Neuronal stem cell (in vitro differentiated cells): ENCODE data around the gene ARHGAP21.

Experiments
- DNase-seq: peaks from one replicate; pipeline ENCODE4 v3.0.0-alpha.2; 2013; ENCODE audit warnings: low spot score
- H2AFZ ChIP-seq: one replicate; pipeline ENCODE4 v1.6.1; 2013; ENCODE audit warnings: mild to moderate bottlenecking, low read length, inconsistent platforms
- H2AK5ac ChIP-seq: 2 replicates; pipeline ENCODE4 v1.6.1; 2013; ENCODE audit warnings: low read depth, mild to moderate bottlenecking, inconsistent platforms, low read length, moderate library complexity, mixed read lengths
- H2BK120ac ChIP-seq: 2 replicates; pipeline ENCODE4 v1.6.1; 2013; ENCODE audit warnings: low read depth, mild to moderate bottlenecking, inconsistent platforms, low read length, moderate library complexity, mixed read lengths
- H2BK12ac ChIP-seq: one replicate; pipeline ENCODE4 v1.6.1; 2013; ENCODE audit warnings: low read length, inconsistent platforms
- H2BK15ac ChIP-seq: 2 replicates; pipeline ENCODE4 v1.6.1; 2013; ENCODE audit warnings: mild to moderate bottlenecking, low read length, inconsistent platforms, mixed read lengths
- H2BK5ac ChIP-seq: one replicate; pipeline ENCODE4 v1.6.1; 2013; ENCODE audit warnings: inconsistent platforms, mild to moderate bottlenecking, low read length, moderate library complexity
- H3K14ac ChIP-seq: one replicate; pipeline ENCODE4 v1.6.1; 2013; ENCODE audit warnings: low read length, inconsistent platforms
- H3K18ac ChIP-seq: 2 replicates; pipeline ENCODE4 v1.6.1; 2013; ENCODE audit warnings: low read length, inconsistent platforms
- H3K23ac ChIP-seq: 2 replicates; pipeline ENCODE4 v1.6.1; 2013; ENCODE audit warnings: low read depth, mild to moderate bottlenecking, mixed read lengths, low read length, inconsistent platforms; ENCODE audit not compliant: poor library complexity
- H3K27ac ChIP-seq: replicated peaks from 3 replicates; pipeline ENCODE4 v1.5.1; 2013; ENCODE audit warnings: low read length, inconsistent platforms
- H3K27me3 ChIP-seq, 3 experiments: 2 replicates each; pipeline ENCODE4 v1.6.1; 2013; ENCODE audit warnings: low read length in 3 of 3, mild to moderate bottlenecking in 2 of 3, inconsistent platforms in 1 of 3, low read depth in 1 of 3, mixed read lengths in 1 of 3, moderate library complexity in 1 of 3; ENCODE audit not compliant: control insufficient read depth in 3 of 3, insufficient read depth in 3 of 3
- H3K36me3 ChIP-seq, 2 donors: replicated peaks in 1 of 2; 2 replicates each; pipeline ENCODE4 v1.6.1; 2013; ENCODE audit warnings: low read length in 2 of 2; ENCODE audit not compliant: control insufficient read depth in 2 of 2, insufficient read depth in 2 of 2
- H3K4ac ChIP-seq: 2 replicates; pipeline ENCODE4 v1.6.1; 2013; ENCODE audit warnings: inconsistent platforms, mild to moderate bottlenecking, low read length, moderate library complexity
- H3K4me1 ChIP-seq, 2 donors: 1 replicate in 1 of 2; 2 replicates in 1 of 2; pipeline ENCODE4 v1.6.1; 2013; ENCODE audit warnings: low read length in 2 of 2, low read depth in 1 of 2; ENCODE audit not compliant: control insufficient read depth in 2 of 2, insufficient read depth in 1 of 2
- H3K4me2 ChIP-seq: one replicate; pipeline ENCODE4 v1.6.1; 2013; ENCODE audit warnings: mild to moderate bottlenecking, low read length, inconsistent platforms; ENCODE audit not compliant: insufficient read depth, poor library complexity, severe bottlenecking
- H3K4me3 ChIP-seq, 2 donors: 2 replicates each; pipeline ENCODE4 v1.5.1; 2013; ENCODE audit warnings: low read length in 2 of 2, mild to moderate bottlenecking in 2 of 2, inconsistent platforms in 1 of 2, moderate library complexity in 1 of 2
- H3K79me1 ChIP-seq: one replicate; pipeline ENCODE4 v1.6.1; 2013; ENCODE audit warnings: low read depth, mild to moderate bottlenecking, inconsistent platforms, low read length, moderate library complexity
- H3K9ac ChIP-seq: one replicate; pipeline ENCODE4 v1.6.1; 2013; ENCODE audit warnings: mild to moderate bottlenecking, low read depth, low read length, inconsistent platforms; ENCODE audit not compliant: poor library complexity
- H3K9me3 ChIP-seq, 2 donors: replicated peaks in 1 of 2; 2 replicates each; pipeline versions ENCODE3 to v1.6.1; 2013; ENCODE audit warnings: low read length in 2 of 2, mild to moderate bottlenecking in 2 of 2, inconsistent platforms in 1 of 2, low read depth in 1 of 2, mixed read lengths in 1 of 2, moderate library complexity in 1 of 2; ENCODE audit not compliant: control insufficient read depth in 2 of 2, insufficient read depth in 1 of 2
- H4K8ac ChIP-seq: one replicate; pipeline ENCODE4 v1.6.1; 2013; ENCODE audit warnings: low read depth, mild to moderate bottlenecking, inconsistent platforms, low read length, moderate library complexity
- H4K91ac ChIP-seq: one replicate; pipeline ENCODE4 v1.6.1; 2013; ENCODE audit warnings: low read length, low read depth, mild to moderate bottlenecking, inconsistent platforms; ENCODE audit not compliant: poor library complexity
- WGBS, 2 donors: extraction: QIAGEN DNeasy Blood & Tissue Kit; methylation state at CpG; one replicate each; pipeline ENCODE4 v1.1.7; 2013; ENCODE audit warnings: missing lambda C conversion rate in 2 of 2, mixed read lengths in 1 of 2; ENCODE audit not compliant: insufficient read length in 2 of 2, insufficient replicate concordance in 1 of 2; ENCODE audit errors: extremely low coverage in 2 of 2; 5-methylcytosine and 5-hydroxymethylcytosine counted together

ARHGAP21 gene

DNA sequence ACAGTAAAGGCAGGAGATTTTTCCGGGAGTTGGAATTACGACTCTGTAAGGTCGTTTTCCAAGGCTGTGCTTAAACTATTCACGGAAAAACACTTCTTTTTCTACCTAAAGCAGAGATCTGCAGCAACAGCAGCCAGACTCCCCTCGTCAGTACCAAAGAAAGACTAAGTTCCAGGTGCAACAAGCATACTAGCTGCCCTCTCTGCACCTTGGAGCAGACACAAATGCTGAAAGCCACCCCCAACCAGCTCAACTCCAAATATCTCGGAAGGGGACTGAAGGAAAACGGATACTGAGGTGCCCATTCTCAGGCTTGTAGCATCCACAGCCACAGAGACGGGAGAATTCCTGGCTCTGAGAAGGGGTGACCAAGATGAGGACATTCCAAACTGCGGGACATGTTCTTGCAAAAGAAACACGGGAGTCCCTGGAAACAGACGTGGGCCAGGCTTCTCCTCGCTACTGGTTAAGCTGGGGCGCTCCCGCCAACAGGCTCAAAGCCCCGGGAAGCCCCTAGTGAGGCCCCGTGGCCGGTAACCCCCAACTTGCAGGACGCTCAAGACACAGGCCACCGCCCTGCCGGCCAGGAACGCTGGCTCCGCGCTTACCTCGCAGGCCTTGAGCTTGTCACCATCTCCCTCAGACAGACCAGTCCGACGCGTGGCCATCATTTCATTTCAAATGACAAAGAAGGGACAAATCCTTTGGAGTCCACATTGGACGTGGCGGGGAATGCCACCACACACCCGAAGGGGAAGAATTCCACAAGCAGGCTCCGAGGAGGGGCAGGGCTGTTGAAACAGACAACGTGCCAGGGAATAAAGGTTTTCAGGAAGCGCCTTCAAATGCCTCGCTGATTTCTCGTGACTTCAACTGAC lies 2.2 kb downstream of the ARHGAP21 start:
- Histone ChIP-seq H3K4me2 (peak overlapping the region; percentile 91), H2AFZ (peak overlapping the region; percentile 36), H3K27me3 (no peaks in the 10 kb centered on the region), H3K36me3 (peaks cover 0 to 54% of the 10 kb centered on the region in 2 donors), H3K14ac (no peak overlapping the region), H3K27ac (no peak overlapping the region), H3K4me3 (peak overlapping the region; percentile 64 to 90), H4K8ac (no peak overlapping the region), H2AK5ac (no peak overlapping the region), H3K18ac (no peak overlapping the region), H2BK5ac (no peak overlapping the region), H3K9ac (no peak overlapping the region), H4K91ac (no peak overlapping the region), H2BK120ac (no peak overlapping the region), H3K23ac (no peak overlapping the region), H3K9me3 (peaks cover 0 to 2% of the 10 kb centered on the region in 2 donors), H3K4me1 (peaks cover 7 to 27% of the 10 kb centered on the region in 2 donors), H3K4ac (no peak overlapping the region), H3K79me1 (peaks cover 2% of the 10 kb centered on the region), H2BK12ac (no peak overlapping the region), H2BK15ac (no peak overlapping the region)
- no CpG with 5 or more reads among the region's 35 CpGs for WGBS, 2 donors
- no peak for DNase-seq

DNA sequence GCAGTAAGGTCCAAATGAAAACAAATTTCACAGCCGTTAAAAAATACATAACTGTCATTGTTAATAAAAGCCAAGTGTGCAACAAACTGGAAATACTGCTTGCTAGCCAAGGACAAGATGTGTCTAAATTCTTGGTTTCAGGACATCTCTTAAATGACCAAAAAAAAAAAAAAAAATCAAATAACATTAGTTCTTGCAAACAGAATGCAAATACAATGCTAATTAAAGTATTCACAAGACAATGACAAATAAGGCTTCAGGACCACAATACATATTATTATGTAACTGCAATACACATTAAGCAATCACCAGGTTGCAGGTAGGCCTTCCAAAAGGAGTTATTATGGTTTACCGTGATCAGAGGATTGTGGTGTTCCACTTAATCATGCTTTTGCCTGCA lies 3.6 kb downstream of the ARHGAP21 start:
- WGBS, 2 donors, result no CpG with 5 or more reads among the region's 2 CpGs
- Histone ChIP-seq H2BK12ac (no peak overlapping the region), H2BK5ac (no peak overlapping the region), H2AFZ (no peak overlapping the region), H3K4me1 (peaks cover 10 to 23% of the 10 kb centered on the region in 2 donors), H3K4me2 (peak overlapping the region; percentile 26), H4K8ac (no peak overlapping the region), H3K9ac (no peak overlapping the region), H3K4me3 (peak overlapping the region in 1 of 2 donors; percentile 64), H3K79me1 (peaks cover 2% of the 10 kb centered on the region), H4K91ac (no peak overlapping the region), H3K27me3 (no peaks in the 10 kb centered on the region), H3K4ac (no peak overlapping the region), H2AK5ac (no peak overlapping the region), H2BK15ac (no peak overlapping the region), H3K9me3 (peaks cover 0 to 2% of the 10 kb centered on the region in 2 donors), H3K27ac (no peak overlapping the region), H3K18ac (no peak overlapping the region), H3K36me3 (peaks cover 0 to 66% of the 10 kb centered on the region in 2 donors), H3K23ac (no peak overlapping the region), H2BK120ac (no peak overlapping the region), H3K14ac (no peak overlapping the region)
- DNase-seq, result no peak

DNA sequence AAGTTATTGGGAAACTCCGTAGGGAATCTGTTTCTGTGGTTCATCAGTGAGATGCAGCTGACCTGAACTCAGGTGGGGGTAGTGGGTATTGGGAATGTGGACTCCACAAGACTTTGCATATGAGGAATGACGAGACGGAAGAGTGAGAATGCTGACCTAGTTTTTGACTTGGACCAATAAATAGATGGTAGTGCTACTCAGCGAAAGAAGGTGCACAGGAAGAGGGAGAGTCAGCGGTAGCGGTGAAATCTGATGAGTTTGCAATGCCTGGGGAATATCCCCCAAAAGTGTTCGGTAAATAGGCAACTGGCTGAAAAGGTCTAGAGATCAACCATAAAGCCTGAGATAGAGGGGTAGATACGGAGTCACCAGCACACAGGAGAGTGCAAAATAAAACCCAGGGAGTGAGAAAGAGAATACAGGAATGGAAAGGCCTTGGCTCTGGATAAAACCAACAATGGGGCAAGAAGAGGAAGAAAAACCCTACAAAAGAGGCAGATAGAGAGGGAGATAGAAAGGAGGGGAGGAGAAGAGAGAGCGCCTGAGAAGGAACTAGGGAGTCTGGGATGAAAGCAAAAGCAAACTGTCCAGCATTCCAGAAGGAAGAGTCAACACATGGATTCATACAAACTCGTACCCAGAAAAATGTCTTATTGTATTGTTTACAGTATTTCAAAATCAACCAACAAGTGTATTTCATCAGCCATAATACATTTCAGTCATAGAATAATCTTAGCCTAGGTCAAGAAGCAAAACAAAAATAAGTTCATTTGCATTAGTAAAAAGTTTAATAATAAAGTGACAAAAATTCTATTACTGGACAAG lies 5.4 kb downstream of the ARHGAP21 start:
- H2AK5ac ChIP-seq, result no peak overlapping the region
- no peak overlapping the region for H3K4ac ChIP-seq
- H3K23ac ChIP-seq, result no peak overlapping the region
- no peak overlapping the region for H3K18ac ChIP-seq
- peaks cover 2% of the 10 kb centered on the region for H3K79me1 ChIP-seq
- H3K4me2 ChIP-seq, result no peak overlapping the region
- peaks cover 10 to 19% of the 10 kb centered on the region in 2 donors for H3K4me1 ChIP-seq
- H3K9ac ChIP-seq, result no peak overlapping the region
- H4K8ac ChIP-seq, result no peak overlapping the region
- no CpG with 5 or more reads among the region's 10 CpGs for WGBS, 2 donors
- H2BK12ac ChIP-seq, result no peak overlapping the region
- no peak for DNase-seq
- peaks cover 0 to 2% of the 10 kb centered on the region in 2 donors for H3K9me3 ChIP-seq
- no peak overlapping the region for H2BK5ac ChIP-seq
- H4K91ac ChIP-seq, result no peak overlapping the region
- no peak overlapping the region for H3K14ac ChIP-seq
- no peak overlapping the region for H3K27ac ChIP-seq
- no peak overlapping the region for H2BK15ac ChIP-seq
- no peak overlapping the region for H2BK120ac ChIP-seq
- no peak overlapping the region for H2AFZ ChIP-seq
- peaks cover 0 to 74% of the 10 kb centered on the region in 2 donors for H3K36me3 ChIP-seq
- H3K27me3 ChIP-seq, result no peaks in the 10 kb centered on the region
- H3K4me3 ChIP-seq, result no peak overlapping the region

DNA sequence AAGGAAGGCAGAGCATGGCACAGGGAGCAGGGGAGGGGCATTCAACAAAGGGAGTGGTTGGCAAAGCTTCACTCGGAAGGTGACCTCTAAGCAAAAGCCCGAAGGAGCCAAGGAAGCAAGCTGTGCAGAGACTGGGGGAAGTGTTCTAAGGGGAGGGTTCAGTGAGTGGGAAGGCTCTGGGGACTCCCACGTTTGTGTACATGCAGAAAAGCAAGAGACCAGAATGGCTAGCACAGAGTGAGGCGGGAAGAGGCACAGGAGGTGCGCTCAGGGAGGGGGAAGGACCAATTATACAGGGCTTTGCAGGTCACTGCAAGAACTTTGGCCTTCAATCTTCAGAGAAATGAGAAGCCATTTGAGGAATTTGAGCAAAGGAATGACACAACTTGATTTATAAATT lies 7.4 kb downstream of the ARHGAP21 start:
- no peak overlapping the region for H3K18ac ChIP-seq
- peaks cover 0 to 5% of the 10 kb centered on the region in 2 donors for H3K9me3 ChIP-seq
- no peak overlapping the region for H4K8ac ChIP-seq
- no peak overlapping the region for H2BK12ac ChIP-seq
- WGBS, 2 donors, result no CpG with 5 or more reads among the region's 5 CpGs
- H3K4me1 ChIP-seq, result peaks cover 6 to 19% of the 10 kb centered on the region in 2 donors
- H3K23ac ChIP-seq, result no peak overlapping the region
- H3K4me2 ChIP-seq, result no peak overlapping the region
- H2AFZ ChIP-seq, result no peak overlapping the region
- no peak overlapping the region for H2BK5ac ChIP-seq
- H3K27me3 ChIP-seq, result no peaks in the 10 kb centered on the region
- no peak overlapping the region for H4K91ac ChIP-seq
- no peak overlapping the region for H2BK120ac ChIP-seq
- H3K27ac ChIP-seq, result no peak overlapping the region
- no peaks in the 10 kb centered on the region for H3K79me1 ChIP-seq
- H3K4ac ChIP-seq, result no peak overlapping the region
- peaks cover 0 to 78% of the 10 kb centered on the region in 2 donors for H3K36me3 ChIP-seq
- no peak for DNase-seq
- H2BK15ac ChIP-seq, result no peak overlapping the region
- H3K14ac ChIP-seq, result no peak overlapping the region
- H3K4me3 ChIP-seq, result no peak overlapping the region
- H3K9ac ChIP-seq, result no peak overlapping the region
- no peak overlapping the region for H2AK5ac ChIP-seq
